ENCODE results near the gene PPP3R2. TPM values are rescaled to one million over a fixed set of nuclear protein-coding genes. Genes with fewer than 3 reads are reported as not detected.

PPP3R2 gene
- total and polyA plus RNA-seq, 4 donors: not detected

DNA sequence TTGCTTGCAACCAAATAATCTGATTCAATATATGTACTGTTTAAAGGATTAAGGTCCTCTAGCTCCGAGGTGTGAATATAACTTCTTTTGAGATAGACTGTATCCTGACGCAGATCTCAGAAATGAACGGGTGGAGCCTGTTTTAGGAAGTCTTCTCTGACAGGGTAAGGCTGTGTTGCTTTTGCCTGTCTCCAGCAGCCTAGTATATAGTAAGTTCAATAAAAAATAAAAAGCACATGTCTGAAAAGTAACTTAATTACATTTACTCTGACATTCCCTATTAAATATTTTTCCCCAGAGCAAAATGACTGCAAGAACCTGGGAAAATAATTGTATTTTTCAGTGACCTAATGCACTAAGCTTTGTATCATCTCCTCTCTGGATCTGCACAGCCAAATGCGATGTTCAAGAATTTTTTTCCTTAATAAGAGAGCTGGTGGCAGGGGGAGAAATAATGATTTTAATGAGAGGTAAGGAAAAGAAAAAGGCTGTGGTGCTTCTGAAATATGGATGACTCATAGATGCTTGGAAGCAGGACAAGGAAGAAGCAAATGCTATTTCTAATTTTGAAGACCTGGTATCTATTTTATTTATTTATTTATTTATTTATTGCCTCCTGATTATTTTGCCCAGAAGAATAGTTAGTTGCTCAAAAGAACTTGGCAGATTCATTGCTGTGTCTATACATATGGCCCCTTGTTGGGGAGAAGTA lies 7.3 kb downstream of the PPP3R2 start:
- Histone ChIP-seq H3K36me3 (ENCODE audit: control insufficient read depth in 4 of 4, insufficient read depth in 4 of 4, low read length in 4 of 4) (no peaks in the 10 kb centered on the region), H3K27ac (ENCODE audit: low read depth in 1 of 2, low read length in 1 of 2) (no peak overlapping the region), H3K9ac (ENCODE audit: insufficient read depth in 1 of 2, low read length in 2 of 2) (no peak overlapping the region), H3K4me1 (ENCODE audit: control insufficient read depth in 5 of 5, insufficient read depth in 5 of 5, low read length in 5 of 5) (no peaks in the 10 kb centered on the region), H3K4me3 (no peak overlapping the region), H3K9me3 (ENCODE audit: control insufficient read depth in 4 of 4, insufficient read depth in 3 of 4, low read length in 3 of 4) (no peaks in the 10 kb centered on the region), H3K27me3 (ENCODE audit: control insufficient read depth in 3 of 3, insufficient read depth in 3 of 3, low read length in 2 of 3) (no peaks in the 10 kb centered on the region)
- ATAC-seq (ENCODE audit: insufficient read depth, low FRiP score) (no peak), DNase-seq (no peak)
- TF ChIP-seq, protein P1, sequence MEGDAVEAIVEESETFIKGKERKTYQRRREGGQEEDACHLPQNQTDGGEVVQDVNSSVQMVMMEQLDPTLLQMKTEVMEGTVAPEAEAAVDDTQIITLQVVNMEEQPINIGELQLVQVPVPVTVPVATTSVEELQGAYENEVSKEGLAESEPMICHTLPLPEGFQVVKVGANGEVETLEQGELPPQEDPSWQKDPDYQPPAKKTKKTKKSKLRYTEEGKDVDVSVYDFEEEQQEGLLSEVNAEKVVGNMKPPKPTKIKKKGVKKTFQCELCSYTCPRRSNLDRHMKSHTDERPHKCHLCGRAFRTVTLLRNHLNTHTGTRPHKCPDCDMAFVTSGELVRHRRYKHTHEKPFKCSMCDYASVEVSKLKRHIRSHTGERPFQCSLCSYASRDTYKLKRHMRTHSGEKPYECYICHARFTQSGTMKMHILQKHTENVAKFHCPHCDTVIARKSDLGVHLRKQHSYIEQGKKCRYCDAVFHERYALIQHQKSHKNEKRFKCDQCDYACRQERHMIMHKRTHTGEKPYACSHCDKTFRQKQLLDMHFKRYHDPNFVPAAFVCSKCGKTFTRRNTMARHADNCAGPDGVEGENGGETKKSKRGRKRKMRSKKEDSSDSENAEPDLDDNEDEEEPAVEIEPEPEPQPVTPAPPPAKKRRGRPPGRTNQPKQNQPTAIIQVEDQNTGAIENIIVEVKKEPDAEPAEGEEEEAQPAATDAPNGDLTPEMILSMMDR (IDR thresholded peaks at IDR 0.05; ENCODE audit: control extremely low read depth, extremely low read depth): no peak
- WGBS, 2 donors: 88 to 89% methylated on average over 4 of the region's 4 CpGs

DNA sequence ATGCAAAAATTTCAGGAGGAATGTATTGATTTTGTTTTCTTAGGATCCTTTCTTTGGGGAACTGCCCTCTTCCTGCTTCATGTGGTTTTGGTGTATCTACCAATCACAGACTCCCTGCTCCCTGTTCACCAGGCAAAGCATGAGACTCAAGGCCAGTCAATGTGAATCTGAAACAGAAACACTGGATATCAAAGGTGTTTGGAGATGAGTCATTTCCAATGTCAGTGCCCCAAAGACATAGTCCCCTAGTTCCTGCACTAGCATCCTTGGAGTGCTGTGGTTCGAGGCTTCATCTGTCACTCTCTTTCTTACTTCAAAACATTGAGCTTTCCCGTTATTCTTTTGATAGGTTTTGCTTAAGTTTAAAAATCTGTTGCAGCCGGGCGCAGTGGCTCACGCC lies 8.1 kb downstream of the PPP3R2 start:
- no peaks in the 10 kb centered on the region for H3K4me1 ChIP-seq (ENCODE audit: control insufficient read depth in 5 of 5, insufficient read depth in 5 of 5, low read length in 5 of 5)
- H3K9ac ChIP-seq (ENCODE audit: insufficient read depth in 1 of 2, low read length in 2 of 2): no peak overlapping the region
- DNase-seq (no peak), ATAC-seq (ENCODE audit: insufficient read depth, low FRiP score) (no peak)
- no peaks in the 10 kb centered on the region for H3K36me3 ChIP-seq (ENCODE audit: control insufficient read depth in 4 of 4, insufficient read depth in 4 of 4, low read length in 4 of 4)
- H3K4me3 ChIP-seq: no peak overlapping the region
- H3K27me3 ChIP-seq (ENCODE audit: control insufficient read depth in 3 of 3, insufficient read depth in 3 of 3, low read length in 2 of 3): no peaks in the 10 kb centered on the region
- WGBS, 2 donors: 85 to 91% methylated on average over 5 of the region's 5 CpGs
- TF ChIP-seq, protein P1 (IDR thresholded peaks at IDR 0.05; ENCODE audit: control extremely low read depth, extremely low read depth): no peak
- peaks cover 0 to 3% (median 0%) of the 10 kb centered on the region in 4 donors for H3K9me3 ChIP-seq (ENCODE audit: control insufficient read depth in 4 of 4, insufficient read depth in 3 of 4, low read length in 3 of 4)
- no peak overlapping the region for H3K27ac ChIP-seq (ENCODE audit: low read depth in 1 of 2, low read length in 1 of 2)

DNA sequence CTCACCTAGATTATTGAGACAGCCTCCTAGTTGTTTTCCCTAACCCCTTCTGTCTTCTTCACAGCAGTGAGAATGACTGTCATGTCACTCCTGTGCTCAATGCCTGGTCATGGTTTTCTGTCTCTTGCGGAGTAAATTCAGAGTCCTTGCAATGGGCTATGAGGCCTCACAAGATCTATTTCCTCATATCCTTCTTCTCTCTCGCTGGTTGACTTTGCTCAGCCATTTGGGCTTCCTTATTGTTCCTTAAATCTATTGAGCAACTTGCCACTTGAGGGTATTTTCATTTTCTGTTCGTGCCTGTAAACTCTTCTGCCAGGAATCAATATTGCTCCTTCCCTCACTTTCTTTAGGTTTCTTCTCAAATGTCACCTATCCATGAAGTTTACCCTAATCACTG lies 9.0 kb downstream of the PPP3R2 start:
- TF ChIP-seq, protein P1 (IDR thresholded peaks at IDR 0.05; ENCODE audit: control extremely low read depth, extremely low read depth): no peak
- H3K9me3 ChIP-seq (ENCODE audit: control insufficient read depth in 4 of 4, insufficient read depth in 3 of 4, low read length in 3 of 4): peaks cover 0 to 3% (median 0%) of the 10 kb centered on the region in 4 donors
- H3K36me3 ChIP-seq (ENCODE audit: control insufficient read depth in 4 of 4, insufficient read depth in 4 of 4, low read length in 4 of 4): no peaks in the 10 kb centered on the region
- 17 to 36% methylated on average over 3 of the region's 3 CpGs for WGBS, 2 donors
- DNase-seq: no peak
- no peak overlapping the region for H3K27ac ChIP-seq (ENCODE audit: low read depth in 1 of 2, low read length in 1 of 2)
- H3K27me3 ChIP-seq (ENCODE audit: control insufficient read depth in 3 of 3, insufficient read depth in 3 of 3, low read length in 2 of 3): no peaks in the 10 kb centered on the region
- H3K4me3 ChIP-seq: no peak overlapping the region
- peak; percentile 41 for ATAC-seq (ENCODE audit: insufficient read depth, low FRiP score)
- no peak overlapping the region for H3K9ac ChIP-seq (ENCODE audit: insufficient read depth in 1 of 2, low read length in 2 of 2)
- no peaks in the 10 kb centered on the region for H3K4me1 ChIP-seq (ENCODE audit: control insufficient read depth in 5 of 5, insufficient read depth in 5 of 5, low read length in 5 of 5)

DNA sequence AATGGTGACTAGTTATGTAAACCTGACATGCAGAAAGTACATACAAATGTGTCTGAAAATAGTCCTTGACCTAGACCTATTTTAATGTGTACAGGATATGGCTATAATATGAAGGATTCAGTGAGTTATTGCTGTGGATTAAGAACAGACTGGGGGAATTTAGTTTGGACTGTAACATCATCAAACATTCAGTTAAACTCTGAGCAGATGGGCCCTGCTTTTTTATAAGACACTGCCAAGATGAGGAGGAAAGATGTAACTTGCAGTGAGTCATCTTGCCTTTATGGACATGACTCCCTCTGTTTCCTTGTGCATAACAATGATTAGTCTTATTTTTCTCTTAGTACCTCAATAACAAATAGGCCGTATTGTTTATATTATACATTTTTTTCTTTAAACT lies 12.2 kb downstream of the PPP3R2 start:
- no peak overlapping the region for H3K27ac ChIP-seq (ENCODE audit: low read depth in 1 of 2, low read length in 1 of 2)
- H3K27me3 ChIP-seq (ENCODE audit: control insufficient read depth in 3 of 3, insufficient read depth in 3 of 3, low read length in 2 of 3): no peaks in the 10 kb centered on the region
- no peaks in the 10 kb centered on the region for H3K4me1 ChIP-seq (ENCODE audit: control insufficient read depth in 5 of 5, insufficient read depth in 5 of 5, low read length in 5 of 5)
- no peaks in the 10 kb centered on the region for H3K36me3 ChIP-seq (ENCODE audit: control insufficient read depth in 4 of 4, insufficient read depth in 4 of 4, low read length in 4 of 4)
- no peak overlapping the region for H3K9ac ChIP-seq (ENCODE audit: insufficient read depth in 1 of 2, low read length in 2 of 2)
- H3K9me3 ChIP-seq (ENCODE audit: control insufficient read depth in 4 of 4, insufficient read depth in 3 of 4, low read length in 3 of 4): peaks cover 0 to 3% (median 0%) of the 10 kb centered on the region in 4 donors
- no peak for DNase-seq
- H3K4me3 ChIP-seq: no peak overlapping the region
- 69 to 70% methylated on average over 1 of the region's 1 CpG for WGBS, 2 donors
- TF ChIP-seq, protein P1 (IDR thresholded peaks at IDR 0.05; ENCODE audit: control extremely low read depth, extremely low read depth): no peak
- ATAC-seq (ENCODE audit: insufficient read depth, low FRiP score): no peak

Measured in lung (tissue), 12 donors.